Trophoblast cell (in vitro differentiated cells and primary cell): ENCODE measurements around the gene ACTMAP. TPM values are rescaled to one million over a fixed set of nuclear protein-coding genes. Genes with fewer than 3 reads are reported as not detected.

ENCODE experiments used
- DNase-seq, 2 donors: peaks; one replicate each; pipeline ENCODE4 v3.0.0-alpha.2; 2016
- H2AFZ ChIP-seq: 2 replicates; pipeline ENCODE4 v1.6.1; 2013; ENCODE audit warnings: low read length, moderate library complexity, mild to moderate bottlenecking; ENCODE audit not compliant: insufficient read depth, poor library complexity
- H2AK5ac ChIP-seq: 2 replicates; pipeline ENCODE4 v1.6.1; 2013; ENCODE audit warnings: mild to moderate bottlenecking, low read length
- H2BK120ac ChIP-seq: 2 replicates; pipeline ENCODE4 v1.6.1; 2013; ENCODE audit warnings: low read length, mild to moderate bottlenecking, moderate library complexity; ENCODE audit not compliant: insufficient read depth, poor library complexity
- H2BK12ac ChIP-seq: 2 replicates; pipeline ENCODE4 v1.6.1; 2013; ENCODE audit warnings: mild to moderate bottlenecking, low read length, moderate library complexity
- H2BK5ac ChIP-seq: 2 replicates; pipeline ENCODE4 v1.6.1; 2013; ENCODE audit warnings: low read length, low read depth, moderate library complexity, mild to moderate bottlenecking; ENCODE audit not compliant: poor library complexity
- H3K14ac ChIP-seq: 2 replicates; pipeline ENCODE4 v1.6.1; 2013; ENCODE audit warnings: mild to moderate bottlenecking, low read length
- H3K18ac ChIP-seq: 2 replicates; pipeline ENCODE4 v1.6.1; 2013; ENCODE audit warnings: mild to moderate bottlenecking, low read length
- H3K23ac ChIP-seq: 2 replicates; pipeline ENCODE4 v1.6.1; 2013; ENCODE audit warnings: low read length
- H3K27ac ChIP-seq: 2 replicates; pipeline ENCODE4 v1.5.1; 2013; ENCODE audit warnings: low read depth, mild to moderate bottlenecking, inconsistent platforms, low read length, moderate library complexity
- H3K27me3 ChIP-seq: 2 replicates; pipeline ENCODE4 v1.6.1; 2013; ENCODE audit warnings: inconsistent platforms, mild to moderate bottlenecking, low read length, moderate library complexity; ENCODE audit not compliant: insufficient read depth
- H3K36me3 ChIP-seq, 2 experiments: 1 replicate in 1 of 2; 2 replicates in 1 of 2; pipeline ENCODE4 v1.6.1; 2013; ENCODE audit warnings: low read length in 2 of 2, mild to moderate bottlenecking in 2 of 2, moderate library complexity in 1 of 2; ENCODE audit not compliant: insufficient read depth in 2 of 2, control insufficient read depth in 1 of 2
- H3K4ac ChIP-seq: 2 replicates; pipeline ENCODE4 v1.6.1; 2013; ENCODE audit warnings: low read depth, mild to moderate bottlenecking, low read length, moderate library complexity
- H3K4me1 ChIP-seq, 2 experiments: 1 replicate in 1 of 2; 2 replicates in 1 of 2; pipeline ENCODE4 v1.6.1; 2013; ENCODE audit warnings: low read length in 2 of 2, mild to moderate bottlenecking in 2 of 2, moderate library complexity in 1 of 2; ENCODE audit not compliant: insufficient read depth in 2 of 2, control insufficient read depth in 1 of 2
- H3K4me2 ChIP-seq: 2 replicates; pipeline ENCODE4 v1.6.1; 2013; ENCODE audit warnings: inconsistent platforms, mild to moderate bottlenecking, low read length, moderate library complexity
- H3K4me3 ChIP-seq: 2 replicates; pipeline ENCODE4 v1.5.1; 2013; ENCODE audit warnings: mild to moderate bottlenecking, low read depth, low read length, inconsistent platforms
- H3K79me1 ChIP-seq: one replicate; pipeline ENCODE4 v1.6.1; 2013; ENCODE audit warnings: low read length
- H3K79me2 ChIP-seq: 2 replicates; pipeline ENCODE4 v1.6.1; 2013; ENCODE audit warnings: low read length, mild to moderate bottlenecking; ENCODE audit not compliant: control insufficient read depth, insufficient read depth, poor library complexity
- H3K9ac ChIP-seq: 2 replicates; pipeline ENCODE4 v1.6.1; 2013; ENCODE audit warnings: mild to moderate bottlenecking, low read length
- H3K9me3 ChIP-seq: 2 replicates; pipeline ENCODE4 v1.6.1; 2013; ENCODE audit warnings: low read depth, mild to moderate bottlenecking, control low read depth, inconsistent platforms, low read length; ENCODE audit not compliant: insufficient read depth
- H4K12ac ChIP-seq: 2 replicates; pipeline ENCODE4 v1.6.1; 2013; ENCODE audit warnings: low read depth, mild to moderate bottlenecking, low read length, moderate library complexity
- H4K8ac ChIP-seq: 2 replicates; pipeline ENCODE4 v1.6.1; 2013; ENCODE audit warnings: low read depth, mild to moderate bottlenecking, low read length, moderate library complexity
- H4K91ac ChIP-seq: one replicate; pipeline ENCODE4 v1.6.1; 2013; ENCODE audit warnings: low read depth, mild to moderate bottlenecking, low read length, moderate library complexity
- WGBS: extraction: QIAGEN DNeasy Blood & Tissue Kit; methylation state at CpG from one replicate; pipeline ENCODE4 v1.1.7; 2013; ENCODE audit warnings: missing lambda C conversion rate; ENCODE audit not compliant: insufficient read length, insufficient coverage; ENCODE audit errors: extremely low coverage; 5-methylcytosine and 5-hydroxymethylcytosine counted together
- polyA plus RNA-seq: library from polyadenylated mRNA; stranded (reverse); fragments of 200-250 nt; gene quantifications from 2 replicates; pipeline ENCODE4 v1.2.3, GENCODE V29; 2013

The ACTMAP gene, protein sequence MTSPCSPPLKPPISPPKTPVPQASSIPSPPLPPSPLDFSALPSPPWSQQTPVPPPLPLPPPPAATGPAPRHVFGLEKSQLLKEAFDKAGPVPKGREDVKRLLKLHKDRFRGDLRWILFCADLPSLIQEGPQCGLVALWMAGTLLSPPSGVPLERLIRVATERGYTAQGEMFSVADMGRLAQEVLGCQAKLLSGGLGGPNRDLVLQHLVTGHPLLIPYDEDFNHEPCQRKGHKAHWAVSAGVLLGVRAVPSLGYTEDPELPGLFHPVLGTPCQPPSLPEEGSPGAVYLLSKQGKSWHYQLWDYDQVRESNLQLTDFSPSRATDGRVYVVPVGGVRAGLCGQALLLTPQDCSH
- polyA plus RNA-seq = 7.5 and 8.6 TPM in 2 replicates

DNA sequence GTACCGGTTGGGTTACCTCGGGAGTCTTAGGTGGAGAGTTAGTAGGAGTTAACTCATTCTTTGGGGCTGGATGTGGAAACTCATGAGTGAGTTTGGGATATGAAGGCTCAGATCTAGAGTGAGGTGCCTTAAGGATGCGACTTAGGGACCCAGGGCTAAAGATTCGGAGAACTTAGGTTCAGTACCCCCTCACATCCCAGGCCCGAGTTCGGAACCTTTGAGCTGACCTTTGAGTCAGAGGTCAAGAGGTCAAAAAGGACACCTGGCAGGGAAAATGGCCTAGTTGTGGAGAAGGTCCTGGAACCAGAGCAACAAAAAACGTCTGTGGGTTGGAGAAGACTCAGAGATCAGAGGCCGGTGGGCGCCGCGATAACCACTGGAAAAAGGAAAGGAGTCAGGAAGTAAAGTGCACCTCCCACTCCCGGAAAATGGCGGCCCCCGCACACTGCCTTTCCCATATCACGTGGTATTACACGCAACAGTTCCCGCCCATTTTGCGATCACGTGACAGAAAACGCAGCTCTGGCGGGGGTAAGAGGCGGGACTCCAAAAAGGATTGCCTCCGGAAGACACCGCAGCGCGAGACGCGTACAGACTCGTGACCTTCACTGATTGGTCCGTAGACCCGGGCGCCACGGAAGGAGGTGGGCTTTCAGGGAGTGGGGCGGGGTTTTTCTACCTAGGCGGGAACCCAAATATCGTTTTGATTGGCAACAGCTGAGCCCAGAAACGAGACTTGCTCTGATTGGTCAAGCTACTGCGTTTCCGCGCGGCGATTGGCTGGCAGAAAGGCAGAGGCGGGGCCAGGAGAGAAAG, at the start of gene ACTMAP:
TSS of gene ACTMAP (minus strand) at position 420 of the 816 bp plus-strand sequence. CDS start 674 bp downstream, outside the sequence.
- Histone ChIP-seq H3K18ac (peak within 1 kb of the TSS; percentile 90), H3K9me3 (no peaks in the 10 kb centered on the region), H2AFZ (peak within 1 kb of the TSS; percentile 62), H3K14ac (peak within 1 kb of the TSS; percentile 94), H3K9ac (peak within 1 kb of the TSS; percentile 97), H3K27ac (peak within 1 kb of the TSS; percentile 91), H3K4me3 (peak within 1 kb of the TSS; percentile 93), H3K79me2 (peaks cover 28% of the 10 kb centered on the region), H4K8ac (peak within 1 kb of the TSS; percentile 98), H3K36me3 (peaks cover 1 to 4% of the 10 kb centered on the region in 2 experiments), H4K12ac (peak within 1 kb of the TSS; percentile 83), H2AK5ac (peak within 1 kb of the TSS; percentile 93), H3K4me1 (peaks cover 29 to 31% of the 10 kb centered on the region in 2 experiments), H2BK12ac (peak within 1 kb of the TSS; percentile 85), H3K4me2 (peak within 1 kb of the TSS; percentile 68), H3K4ac (peak within 1 kb of the TSS; percentile 92), H2BK5ac (peak within 1 kb of the TSS; percentile 92), H3K27me3 (no peaks in the 10 kb centered on the region), H4K91ac (peak within 1 kb of the TSS; percentile 98), H2BK120ac (peak within 1 kb of the TSS; percentile 91), H3K23ac (no peak within 1 kb of the TSS), H3K79me1 (peaks cover 29% of the 10 kb centered on the region)
- DNase-seq = peak; percentile 100
- no CpG with 5 or more reads among the region's 43 CpGs for WGBS

DNA sequence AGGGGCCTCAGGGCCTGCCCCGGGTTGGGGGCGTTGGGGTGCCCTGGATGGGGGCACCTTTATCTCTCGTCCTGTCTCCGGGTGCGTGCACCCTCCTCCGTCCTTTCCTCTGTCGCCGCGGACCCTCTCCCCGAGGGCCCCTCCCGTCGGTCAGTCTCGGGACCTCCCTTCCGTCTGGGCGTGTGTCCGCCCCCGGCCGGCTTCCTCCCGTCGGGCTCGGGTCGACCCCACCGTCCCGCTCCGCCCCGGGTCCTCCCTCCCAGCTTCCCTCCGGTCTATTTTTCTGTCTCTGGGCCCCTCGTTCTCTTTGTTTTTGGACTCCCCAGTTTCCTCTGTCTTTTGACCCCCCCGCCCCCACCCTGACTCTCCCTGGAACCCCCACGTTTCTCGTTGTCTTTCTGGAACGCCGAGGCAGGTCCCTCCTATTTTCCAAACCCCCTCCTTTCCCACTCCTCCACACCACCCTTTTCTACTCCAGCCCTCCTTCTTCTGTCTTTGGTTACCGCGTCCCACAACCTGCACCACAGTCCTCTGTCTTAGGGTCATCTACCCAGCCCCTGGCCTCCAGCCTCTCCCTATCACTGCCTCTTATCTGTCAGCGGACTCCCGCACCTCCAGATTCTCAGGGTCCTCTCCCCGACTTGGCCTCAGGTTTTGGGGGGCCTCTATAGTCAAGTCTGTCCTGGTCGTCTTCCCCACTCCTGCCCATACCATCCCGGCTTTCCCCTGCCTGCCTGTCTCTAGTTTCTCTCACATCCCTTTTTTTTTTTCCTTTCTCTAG, 49.5 kb upstream of the ACTMAP start:
- peak overlapping the region; percentile 90 for H4K91ac ChIP-seq
- peak overlapping the region; percentile 81 for H4K8ac ChIP-seq
- peak overlapping the region; percentile 31 for H2AFZ ChIP-seq
- H3K9me3 ChIP-seq = peaks cover 2% of the 10 kb centered on the region
- peak overlapping the region; percentile 82 for H3K4ac ChIP-seq
- peak overlapping the region; percentile 83 for H3K4me2 ChIP-seq
- H3K14ac ChIP-seq = peak overlapping the region; percentile 96
- H3K9ac ChIP-seq = peak overlapping the region; percentile 85
- H3K4me1 ChIP-seq = peaks cover 31 to 40% of the 10 kb centered on the region in 2 experiments
- H3K18ac ChIP-seq = peak overlapping the region; percentile 78
- peak overlapping the region; percentile 81 for H3K27ac ChIP-seq
- H2BK12ac ChIP-seq = peak overlapping the region; percentile 2
- peak overlapping the region; percentile 89 for H3K4me3 ChIP-seq
- peak overlapping the region; percentile 60 for H2AK5ac ChIP-seq
- H3K27me3 ChIP-seq = no peaks in the 10 kb centered on the region
- peak overlapping the region; percentile 68 for H4K12ac ChIP-seq
- peaks cover 10% of the 10 kb centered on the region for H3K79me1 ChIP-seq
- no CpG with 5 or more reads among the region's 40 CpGs for WGBS
- peaks cover 40 to 43% of the 10 kb centered on the region in 2 experiments for H3K36me3 ChIP-seq
- no peak overlapping the region for H3K23ac ChIP-seq
- H2BK120ac ChIP-seq = peak overlapping the region; percentile 87
- DNase-seq = no peak
- peak overlapping the region; percentile 83 for H2BK5ac ChIP-seq
- H3K79me2 ChIP-seq = peaks cover 43% of the 10 kb centered on the region

DNA sequence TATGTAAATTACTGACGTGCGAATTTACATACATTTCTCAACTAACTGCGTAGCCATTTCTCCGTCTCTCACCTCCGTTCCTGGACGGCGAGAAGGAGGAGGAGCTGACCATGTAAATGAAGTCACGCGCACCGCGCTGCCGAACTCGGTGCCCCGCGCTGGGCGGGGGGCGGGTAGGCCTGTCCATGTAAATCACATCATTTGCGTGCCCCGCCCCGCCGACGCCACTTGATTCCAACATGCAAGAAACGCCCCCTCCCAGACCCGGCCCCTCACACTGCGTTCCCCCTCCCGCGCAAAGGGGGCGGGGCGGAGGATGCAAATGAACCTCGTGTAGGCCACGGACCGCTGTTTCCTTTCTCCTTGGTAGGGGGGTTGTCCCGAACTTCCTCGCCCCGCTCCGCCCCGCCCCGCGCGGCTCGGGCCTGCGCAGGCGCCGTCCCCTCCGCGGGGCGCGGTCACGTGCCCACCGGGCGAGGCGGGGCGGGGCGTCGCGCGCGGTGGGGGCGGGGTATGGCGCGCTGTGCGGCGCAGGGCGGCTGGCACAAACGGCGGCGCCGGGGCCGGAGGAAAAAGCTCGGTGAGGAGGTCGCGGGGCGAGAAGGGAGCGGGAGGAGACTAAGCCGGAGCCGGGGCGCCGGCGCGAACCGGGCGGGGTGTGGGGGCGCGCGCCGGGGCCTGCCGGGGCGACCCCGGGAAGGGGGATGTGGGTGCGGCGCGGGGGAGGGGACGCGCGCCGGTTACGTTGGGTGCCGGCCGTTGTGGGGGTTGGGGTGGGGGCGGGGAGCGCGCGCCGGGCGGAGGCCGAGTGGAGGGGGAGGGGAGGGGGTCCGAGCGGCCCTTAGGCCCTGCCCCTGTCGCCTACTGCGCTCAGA, 48.6 kb upstream of the ACTMAP start, which contains the start of gene EGLN2:
TSS of gene EGLN2 (plus strand) at position 509 of the 875 bp plus-strand sequence. CDS start 1,382 bp downstream, outside the sequence.
- Histone ChIP-seq H3K4me1 (peaks cover 31 to 40% of the 10 kb centered on the region in 2 experiments), H3K4me3 (peak within 1 kb of the TSS; percentile 89)

More for the DNA sequence above, 48.6 kb upstream of the ACTMAP start, which contains the start of gene EGLN2:
- Histone ChIP-seq H3K9ac (peak within 1 kb of the TSS; percentile 85), H3K4ac (peak within 1 kb of the TSS; percentile 82), H3K79me2 (peaks cover 39% of the 10 kb centered on the region), H3K79me1 (peaks cover 10% of the 10 kb centered on the region), H3K9me3 (peaks cover 2% of the 10 kb centered on the region), H3K18ac (peak within 1 kb of the TSS; percentile 78), H2BK12ac (peak within 1 kb of the TSS; percentile 2), H2BK120ac (peak within 1 kb of the TSS; percentile 87), H3K23ac (no peak within 1 kb of the TSS), H4K8ac (peak within 1 kb of the TSS; percentile 81), H4K12ac (peak within 1 kb of the TSS; percentile 68), H2BK5ac (peak within 1 kb of the TSS; percentile 83), H4K91ac (peak within 1 kb of the TSS; percentile 90), H3K36me3 (peaks cover 33 to 34% of the 10 kb centered on the region in 2 experiments), H3K14ac (peak within 1 kb of the TSS; percentile 96), H3K27me3 (no peaks in the 10 kb centered on the region), H3K4me2 (peak within 1 kb of the TSS; percentile 83), H3K27ac (peak within 1 kb of the TSS; percentile 81), H2AFZ (peak within 1 kb of the TSS; percentile 31), H2AK5ac (peak within 1 kb of the TSS; percentile 60)
- WGBS = no CpG with 5 or more reads among the region's 110 CpGs
- peak; percentile 100 for DNase-seq
